GM21360 (cell line): ENCODE results near the gene TBCK.
"Not testable (repeated sequence)": the region's sequence is repeated elsewhere in the genome, so short reads cannot be mapped to it uniquely, and the experiment has no call there.

Experiments used
- ATAC-seq: cut with Tn5 transposase; IDR thresholded peaks from one replicate; pipeline ENCODE4 v1.9.1; 2021; ENCODE audit warnings: mild to moderate bottlenecking, moderate library complexity; ENCODE audit not compliant: unreplicated experiment

The TBCK gene

GRCh38 chr4:106238820-106239420 lies 77.1 kb downstream of the TBCK start:
- ATAC-seq = peak; percentile 84

GRCh38 chr4:106231931-106232330 lies 84.1 kb downstream of the TBCK start:
- ATAC-seq = no peak

- no peak for ATAC-seq
Measured at GRCh38 chr4:106222548-106222947, 93.5 kb downstream of the TBCK start.

GRCh38 chr4:106213291-106213690 lies 102.7 kb downstream of the TBCK start:
- ATAC-seq = not testable (repeated sequence)

- no peak for ATAC-seq
Measured at GRCh38 chr4:106210021-106210420, 106.0 kb downstream of the TBCK start.

- no peak for ATAC-seq
Measured at GRCh38 chr4:106208481-106209460, 107.2 kb downstream of the TBCK start.

GRCh38 chr4:106201373-106201772 lies 114.6 kb downstream of the TBCK start:
- no peak for ATAC-seq

- ATAC-seq = no peak
Measured at GRCh38 chr4:106195435-106195950, 120.5 kb downstream of the TBCK start.

- ATAC-seq = no peak
Measured at GRCh38 chr4:106194801-106195200, 121.2 kb downstream of the TBCK start.

- no peak for ATAC-seq
Measured at GRCh38 chr4:106192131-106192530, 123.9 kb downstream of the TBCK start.

- ATAC-seq = no peak
Measured at GRCh38 chr4:106186201-106186600, 129.8 kb downstream of the TBCK start.

GRCh38 chr4:106183551-106183950 lies 132.5 kb downstream of the TBCK start:
- ATAC-seq = no peak

GRCh38 chr4:106172861-106173260 lies 143.1 kb downstream of the TBCK start:
- ATAC-seq = no peak

GRCh38 chr4:106165351-106166010 lies 150.5 kb downstream of the TBCK start:
- no peak for ATAC-seq

- no peak for ATAC-seq
Measured at GRCh38 chr4:106162278-106162677, 153.7 kb downstream of the TBCK start.

GRCh38 chr4:106160560-106160959 lies 155.4 kb downstream of the TBCK start:
- no peak for ATAC-seq

GRCh38 chr4:106149911-106150310 lies 166.1 kb downstream of the TBCK start:
- no peak for ATAC-seq

GRCh38 chr4:106149026-106149425 lies 167.0 kb downstream of the TBCK start:
- no peak for ATAC-seq

GRCh38 chr4:106142616-106143127 lies 173.3 kb downstream of the TBCK start:
- no peak for ATAC-seq

- ATAC-seq = no peak
Measured at GRCh38 chr4:106140601-106141000, 175.4 kb downstream of the TBCK start.

GRCh38 chr4:106136777-106137331 lies 179.2 kb downstream of the TBCK start:
- ATAC-seq = no peak
